NCI-H1092 (cell line): ENCODE data around the gene SUPV3L1.
"Not testable (repeated sequence)": the region's sequence is repeated elsewhere in the genome, so short reads cannot be mapped to it uniquely, and the experiment has no call there.

ENCODE experiments used
- DNase-seq: peaks from one replicate; lab custom pipeline; 2025; lab: John Stamatoyannopoulos, UW

Gene SUPV3L1

DNA sequence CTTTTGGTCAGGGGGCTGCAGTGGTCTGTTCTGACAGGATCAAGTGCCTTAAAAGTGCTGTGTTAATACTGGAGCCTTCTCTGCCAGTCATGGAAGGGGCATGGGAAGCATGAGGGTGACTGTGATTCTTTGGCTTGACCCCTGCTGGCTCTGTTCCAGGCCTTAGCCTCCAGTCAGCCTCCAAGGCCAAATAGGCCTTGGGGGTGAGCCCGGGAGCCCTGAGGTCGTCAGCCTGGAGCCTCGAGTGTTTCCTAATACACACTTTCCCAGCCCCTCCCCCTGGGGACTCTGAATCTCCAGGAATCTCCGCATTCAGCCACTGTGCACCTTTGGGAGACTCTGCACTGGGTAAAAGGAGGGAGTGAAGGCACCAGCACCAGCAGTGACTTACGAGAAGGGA lies 50.1 kb downstream of the SUPV3L1 start:
- DNase-seq: no peak

DNA sequence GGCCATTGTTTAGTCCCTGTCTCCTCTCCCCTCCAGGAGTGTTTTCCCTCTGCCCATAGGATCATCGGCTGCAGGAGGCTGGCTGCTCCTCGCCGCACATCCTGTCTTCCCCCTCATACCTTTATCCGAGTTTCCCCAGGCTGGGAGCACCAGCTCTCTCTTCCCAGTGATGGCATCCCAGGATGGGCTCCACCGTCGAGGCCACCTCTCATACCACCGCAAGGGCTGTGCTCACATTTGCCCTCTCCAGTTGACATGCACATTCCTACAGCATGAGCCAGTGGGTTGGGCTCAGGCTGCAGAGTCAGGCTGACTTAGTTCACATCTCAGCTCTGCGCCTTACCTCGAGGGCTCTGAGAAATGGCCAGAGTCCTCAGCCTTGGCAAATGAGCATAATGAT lies 52.2 kb downstream of the SUPV3L1 start:
- DNase-seq: no peak

DNA sequence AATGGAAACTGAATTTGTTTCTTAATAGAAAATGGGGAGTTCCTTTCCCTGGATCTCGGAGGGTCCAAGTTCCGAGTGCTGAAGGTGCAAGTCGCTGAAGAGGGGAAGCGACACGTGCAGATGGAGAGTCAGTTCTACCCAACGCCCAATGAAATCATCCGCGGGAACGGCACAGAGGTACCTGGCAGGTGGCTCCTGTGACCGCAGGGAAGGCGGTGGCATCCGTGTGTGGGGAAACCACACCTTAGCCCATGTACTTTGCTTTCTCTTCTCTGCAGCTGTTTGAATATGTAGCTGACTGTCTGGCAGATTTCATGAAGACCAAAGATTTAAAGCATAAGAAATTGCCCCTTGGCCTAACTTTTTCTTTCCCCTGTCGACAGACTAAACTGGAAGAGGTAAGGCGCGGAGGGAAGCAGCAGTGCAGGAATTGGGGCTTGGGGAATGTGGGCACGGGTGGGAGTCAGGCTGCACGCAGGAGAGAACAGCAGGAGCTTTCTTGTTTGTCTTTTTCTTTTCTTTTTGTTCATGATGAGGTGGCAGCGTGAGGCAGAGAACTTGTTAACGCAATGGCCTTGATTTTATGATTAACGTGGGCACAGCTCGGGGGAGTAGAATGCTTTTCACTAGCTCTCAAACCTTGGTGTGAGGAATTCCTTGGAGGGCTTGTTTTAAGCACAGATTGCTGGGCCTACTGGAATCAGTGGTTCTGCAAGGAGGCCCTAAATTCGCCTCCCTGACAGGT lies 52.9 kb downstream of the SUPV3L1 start:
- no peak for DNase-seq

DNA sequence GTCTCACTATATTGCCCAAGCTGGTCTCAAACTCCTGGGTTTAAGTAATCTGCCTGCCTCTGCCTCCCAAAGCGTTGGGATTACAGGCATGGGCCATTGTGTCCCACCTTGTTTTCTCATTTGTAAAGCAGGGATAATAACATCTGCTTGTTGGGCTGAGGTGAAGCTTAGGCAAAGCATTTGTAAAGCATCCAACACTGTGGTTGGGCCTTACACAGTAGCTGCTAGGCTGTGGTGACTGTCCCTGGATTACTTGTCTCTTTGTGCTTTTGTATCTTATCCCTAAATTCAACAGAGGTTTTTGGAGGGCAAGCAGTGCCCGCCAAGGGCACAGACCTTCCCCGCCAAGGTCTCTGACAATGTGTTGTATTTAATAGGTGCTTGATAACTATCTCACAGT lies 54.4 kb downstream of the SUPV3L1 start:
- no peak for DNase-seq

DNA sequence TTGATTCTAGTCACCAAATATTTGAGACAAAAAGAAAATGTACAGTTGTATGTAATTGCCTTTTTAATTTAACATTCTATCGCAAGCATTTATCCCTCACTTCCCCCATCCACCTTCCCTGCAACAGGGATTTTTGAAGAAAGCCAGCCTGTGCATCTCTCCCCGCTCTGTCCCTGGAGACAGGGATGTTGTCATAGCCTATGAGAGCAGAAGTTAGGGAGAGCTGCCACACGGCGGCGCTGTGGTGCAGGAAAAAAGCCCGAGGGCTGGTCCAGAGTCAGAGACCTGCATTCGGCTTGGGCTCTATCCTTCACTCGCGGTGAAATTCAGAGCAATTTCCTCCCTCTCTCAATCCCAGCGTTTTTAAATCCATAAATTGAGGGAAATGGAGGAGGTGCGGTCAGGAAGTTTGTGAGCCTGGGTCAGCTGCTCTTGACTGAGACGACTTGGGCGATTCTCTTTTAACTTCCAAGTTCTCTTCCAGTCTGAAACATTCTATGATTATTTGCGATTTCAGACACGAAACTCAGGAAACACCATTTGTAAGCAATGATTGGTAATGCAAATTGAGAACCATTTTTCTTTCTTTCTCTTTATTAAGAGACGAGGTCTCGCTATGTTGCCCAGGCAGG lies 57.6 kb downstream of the SUPV3L1 start:
- peak; percentile 63 for DNase-seq

DNA sequence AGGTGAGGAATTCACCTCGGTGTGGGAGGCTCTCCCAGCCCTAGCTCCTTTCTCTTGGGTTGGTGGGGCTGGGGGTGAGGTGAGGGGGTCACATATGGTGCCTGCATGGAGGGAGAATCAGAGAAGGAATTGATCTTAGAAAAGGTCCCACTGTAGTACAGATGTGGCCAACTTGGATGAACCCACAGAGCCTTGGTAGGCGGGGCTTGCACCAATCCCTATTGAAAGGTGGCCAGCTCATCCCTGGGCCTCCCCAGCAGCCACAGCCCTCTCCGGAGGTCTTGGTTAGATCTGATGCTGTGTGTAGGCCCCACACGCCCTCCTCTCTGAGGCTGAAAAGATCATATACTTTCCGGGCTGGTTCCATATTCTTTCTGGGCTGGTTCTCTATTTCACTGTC lies 59.1 kb downstream of the SUPV3L1 start:
- DNase-seq: no peak

DNA sequence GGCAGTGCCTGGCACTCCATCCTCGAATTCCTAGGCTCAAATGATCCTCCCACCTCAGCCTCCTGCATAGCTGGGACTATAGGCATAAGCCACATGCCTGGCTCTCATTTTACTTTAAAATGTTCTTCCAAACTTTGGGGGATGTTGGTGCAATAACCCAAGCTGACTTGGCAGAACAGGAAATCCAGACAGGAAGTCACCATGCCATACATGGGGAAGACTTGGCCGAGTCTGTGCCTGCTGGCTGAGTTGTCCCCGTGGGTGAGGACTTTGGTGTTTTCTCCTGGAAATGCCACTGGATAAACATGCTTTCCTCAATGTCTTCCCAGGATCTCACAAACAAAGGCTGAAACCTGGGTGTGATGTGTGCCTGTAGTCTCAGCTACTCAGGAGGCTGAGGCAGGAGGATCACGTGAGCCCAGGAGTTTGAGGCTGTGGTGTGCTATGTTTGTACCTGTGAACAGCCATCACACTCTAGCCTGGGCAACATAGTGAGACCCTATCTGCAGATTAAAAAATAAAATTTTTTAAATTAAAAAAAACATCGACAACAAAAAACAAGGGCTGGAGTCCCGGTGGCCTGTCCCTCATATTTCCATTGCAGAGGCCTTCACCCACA lies 59.9 kb downstream of the SUPV3L1 start:
- no peak for DNase-seq

DNA sequence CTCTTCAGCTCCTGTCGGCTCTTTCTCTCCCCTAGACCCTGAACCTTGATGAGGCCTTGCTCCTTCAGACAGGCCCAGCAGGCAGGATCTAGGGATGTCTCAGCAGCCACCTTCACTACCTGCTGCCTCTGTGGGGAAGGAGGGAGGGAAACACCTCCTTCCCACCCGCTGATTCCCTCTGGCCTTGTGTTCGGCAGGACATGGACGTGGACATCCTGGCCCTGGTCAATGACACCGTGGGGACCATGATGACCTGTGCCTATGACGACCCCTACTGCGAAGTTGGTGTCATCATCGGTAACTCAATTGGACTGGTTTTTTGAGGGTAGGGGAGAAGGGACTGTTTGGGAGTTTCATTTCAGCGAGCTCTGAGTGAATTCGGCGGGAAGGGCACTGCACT lies 60.4 kb downstream of the SUPV3L1 start:
- no peak for DNase-seq

DNA sequence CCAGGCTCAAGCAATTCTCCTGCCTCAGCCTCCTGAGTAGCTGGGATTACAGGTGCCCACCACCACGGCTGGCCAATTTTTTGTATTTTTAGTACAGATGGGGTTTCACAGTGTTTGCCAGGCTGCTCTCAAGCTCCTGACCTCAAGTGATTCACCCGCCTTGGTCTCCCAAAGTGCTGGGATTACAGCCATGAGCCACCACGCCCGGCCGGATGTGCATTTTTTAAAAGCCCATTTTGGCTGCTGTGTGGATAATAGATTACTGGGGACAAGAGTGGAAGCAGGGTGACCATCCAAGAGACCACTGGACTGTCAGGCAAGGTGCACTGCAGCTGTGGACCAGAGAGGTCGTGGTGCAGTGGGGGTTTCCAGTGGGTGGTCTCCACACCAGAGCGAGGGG lies 61.5 kb downstream of the SUPV3L1 start:
- DNase-seq: no peak

DNA sequence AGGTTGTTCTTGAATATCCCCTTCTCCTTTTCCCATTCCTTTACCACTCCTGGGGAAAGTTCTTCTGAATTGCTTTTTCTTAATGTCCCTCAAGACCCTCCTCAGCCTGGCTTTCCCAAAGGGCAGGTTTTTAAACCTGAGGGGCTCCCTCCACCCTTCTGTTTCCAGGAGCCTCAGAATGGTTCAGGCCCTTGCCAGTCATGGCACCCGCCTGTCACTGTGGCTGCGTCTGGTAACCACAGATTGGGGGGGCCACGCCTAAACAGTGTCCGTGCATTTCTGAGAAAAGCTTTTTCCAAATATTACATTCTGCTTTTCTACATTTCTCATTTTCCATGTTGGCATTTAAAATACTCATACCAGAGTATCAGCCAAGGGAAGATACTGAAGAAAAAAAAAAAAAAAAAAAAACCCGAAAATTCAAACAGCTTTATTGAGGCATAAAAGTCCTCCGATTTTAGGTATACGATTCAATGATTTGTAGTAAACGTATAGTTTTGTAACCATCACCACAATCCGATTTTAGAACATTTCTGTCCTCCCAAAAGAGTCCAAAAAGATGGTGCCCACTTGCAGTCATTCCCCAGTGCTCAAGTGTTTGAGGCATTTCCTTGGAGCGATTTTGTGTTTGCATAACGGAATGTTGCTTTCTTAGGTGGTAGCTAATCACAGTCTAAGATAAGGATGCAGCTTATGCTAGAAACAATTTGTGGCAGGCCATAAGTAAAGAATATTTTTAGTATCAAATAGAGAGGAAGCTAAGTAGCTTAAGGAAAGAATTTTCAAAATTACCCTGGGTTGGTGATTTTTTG lies 62.2 kb downstream of the SUPV3L1 start:
- no peak for DNase-seq

DNA sequence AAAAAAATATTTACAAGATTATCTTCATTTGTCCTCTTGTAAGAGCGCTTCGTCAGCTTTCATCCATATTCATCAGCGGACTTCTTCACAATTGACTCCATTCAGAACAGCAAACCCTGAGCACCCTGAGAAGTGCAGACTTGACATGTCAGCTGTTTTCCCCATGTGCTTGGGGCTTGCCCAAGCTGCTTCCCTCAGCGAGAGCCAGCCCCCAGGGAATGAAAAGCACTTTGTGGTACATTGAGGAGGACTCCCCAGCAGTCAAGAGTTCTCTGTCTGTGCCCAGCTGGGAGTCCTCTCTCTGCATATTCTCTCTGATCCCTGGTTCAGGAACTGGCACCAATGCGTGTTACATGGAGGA lies 62.8 kb downstream of the SUPV3L1 start:
- DNase-seq: no peak

DNA sequence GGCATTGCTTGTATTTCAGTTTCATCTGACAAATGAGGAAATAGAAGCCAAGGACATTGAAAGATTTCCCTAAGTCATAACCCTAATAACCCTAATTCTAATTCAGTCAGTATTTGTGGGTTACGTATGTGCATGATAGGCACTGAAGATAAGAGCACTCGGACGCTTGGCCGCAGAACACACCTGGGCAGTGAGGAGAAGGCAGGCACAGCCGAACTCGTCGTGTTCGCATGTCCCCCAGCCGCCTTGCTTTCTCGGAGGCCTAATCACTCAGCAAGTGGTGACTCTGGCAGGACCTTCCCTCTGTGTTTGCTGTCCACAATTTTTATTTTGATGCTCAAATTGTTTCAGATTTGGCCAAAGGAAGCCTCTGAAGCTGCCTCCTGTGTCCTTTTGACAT lies 63.8 kb downstream of the SUPV3L1 start:
- DNase-seq: no peak

DNA sequence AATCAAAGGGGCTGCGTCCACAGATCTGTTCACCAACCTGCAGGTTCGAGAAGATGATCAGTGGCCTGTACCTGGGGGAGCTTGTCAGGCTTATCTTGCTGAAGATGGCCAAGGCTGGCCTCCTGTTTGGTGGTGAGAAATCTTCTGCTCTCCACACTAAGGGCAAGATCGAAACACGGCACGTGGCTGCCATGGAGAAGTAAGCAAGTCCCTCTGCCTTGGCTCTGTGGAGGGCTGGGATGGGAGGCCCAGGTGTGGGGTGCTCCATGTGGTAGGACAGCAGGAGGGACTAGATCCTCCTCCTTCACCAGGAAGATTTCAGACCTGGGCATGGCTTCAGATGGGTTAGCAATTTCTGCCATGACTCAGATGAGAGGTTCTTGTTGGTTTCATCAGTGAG lies 66.0 kb downstream of the SUPV3L1 start:
- no peak for DNase-seq

DNA sequence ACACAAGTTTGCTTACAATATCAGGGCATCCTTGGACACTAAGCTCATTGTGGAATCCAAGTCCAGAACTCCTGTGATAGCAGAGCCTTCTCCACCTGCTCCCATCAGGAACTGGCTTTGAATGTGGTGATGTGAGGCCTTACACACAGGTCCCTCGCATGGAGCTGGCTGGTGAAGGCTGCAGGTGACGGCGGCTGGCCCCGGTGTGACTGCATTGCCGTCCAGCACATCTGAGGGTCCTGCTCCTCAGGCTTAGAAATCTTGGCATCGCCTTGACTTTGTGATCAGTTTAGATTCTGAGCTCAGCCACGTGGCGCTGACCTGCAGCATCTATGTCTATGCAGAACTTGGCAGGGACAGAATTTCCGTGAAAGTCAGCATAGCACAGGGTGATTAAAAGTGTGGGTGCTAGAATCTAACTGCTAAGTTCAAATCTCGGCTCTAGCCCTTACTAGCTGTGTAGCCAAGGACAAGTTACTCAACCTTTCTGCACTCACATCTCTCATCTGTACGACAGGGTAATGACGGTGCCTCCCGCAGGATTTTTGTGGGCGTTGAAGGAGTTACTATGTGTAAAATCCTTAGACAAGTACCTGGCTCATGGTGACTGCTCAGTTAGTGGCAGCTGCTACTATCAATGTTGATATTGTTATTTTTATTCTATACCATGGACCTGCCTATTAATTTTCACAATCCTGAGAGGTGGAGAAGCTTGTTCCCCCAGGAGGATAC lies 66.7 kb downstream of the SUPV3L1 start:
- no peak for DNase-seq

DNA sequence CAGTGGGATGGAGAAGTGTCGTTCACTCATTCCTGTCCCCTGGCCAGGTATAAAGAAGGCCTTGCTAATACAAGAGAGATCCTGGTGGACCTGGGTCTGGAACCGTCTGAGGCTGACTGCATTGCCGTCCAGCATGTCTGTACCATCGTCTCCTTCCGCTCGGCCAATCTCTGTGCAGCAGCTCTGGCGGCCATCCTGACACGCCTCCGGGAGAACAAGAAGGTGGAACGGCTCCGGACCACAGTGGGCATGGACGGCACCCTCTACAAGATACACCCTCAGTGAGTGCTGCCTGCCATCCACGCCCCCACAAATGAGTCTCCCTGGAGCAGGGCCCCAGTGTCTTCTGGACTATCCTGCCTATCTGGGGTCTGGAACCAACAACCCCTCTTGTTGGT lies 67.3 kb downstream of the SUPV3L1 start:
- DNase-seq: no peak

DNA sequence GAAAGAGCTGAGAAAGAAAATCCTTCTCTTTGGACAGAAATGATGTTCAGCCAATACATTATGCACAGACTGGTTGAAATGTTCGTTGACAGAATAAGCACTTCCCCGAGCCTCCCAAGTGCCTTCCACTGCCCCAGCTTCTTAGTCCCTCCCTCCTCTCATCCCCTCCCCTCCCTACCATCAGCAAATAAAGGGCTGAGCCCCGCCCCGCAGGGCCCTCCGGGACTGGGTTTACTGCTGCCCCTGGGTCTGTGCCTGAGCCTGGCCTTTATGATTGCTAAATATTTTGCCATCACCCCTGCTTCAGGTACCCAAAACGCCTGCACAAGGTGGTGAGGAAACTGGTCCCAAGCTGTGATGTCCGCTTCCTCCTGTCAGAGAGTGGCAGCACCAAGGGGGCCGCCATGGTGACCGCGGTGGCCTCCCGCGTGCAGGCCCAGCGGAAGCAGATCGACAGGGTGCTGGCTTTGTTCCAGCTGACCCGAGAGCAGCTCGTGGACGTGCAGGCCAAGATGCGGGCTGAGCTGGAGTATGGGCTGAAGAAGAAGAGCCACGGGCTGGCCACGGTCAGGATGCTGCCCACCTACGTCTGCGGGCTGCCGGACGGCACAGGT lies 68.2 kb downstream of the SUPV3L1 start:
- DNase-seq: no peak

DNA sequence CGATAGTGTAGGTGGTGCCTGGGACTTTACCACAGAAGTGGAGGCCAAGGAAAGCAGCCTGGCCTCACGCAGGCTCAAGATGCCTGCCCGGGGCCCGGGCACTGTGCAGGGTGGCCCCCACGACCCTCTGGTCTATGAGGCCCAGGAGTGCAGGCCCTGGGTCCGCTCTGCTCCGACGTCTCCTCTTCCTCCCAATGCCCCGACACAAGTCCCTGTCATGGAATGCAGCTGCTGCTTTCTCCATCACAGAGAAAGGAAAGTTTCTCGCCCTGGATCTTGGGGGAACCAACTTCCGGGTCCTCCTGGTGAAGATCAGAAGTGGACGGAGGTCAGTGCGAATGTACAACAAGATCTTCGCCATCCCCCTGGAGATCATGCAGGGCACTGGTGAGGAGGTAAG lies 70.0 kb downstream of the SUPV3L1 start:
- DNase-seq: no peak

DNA sequence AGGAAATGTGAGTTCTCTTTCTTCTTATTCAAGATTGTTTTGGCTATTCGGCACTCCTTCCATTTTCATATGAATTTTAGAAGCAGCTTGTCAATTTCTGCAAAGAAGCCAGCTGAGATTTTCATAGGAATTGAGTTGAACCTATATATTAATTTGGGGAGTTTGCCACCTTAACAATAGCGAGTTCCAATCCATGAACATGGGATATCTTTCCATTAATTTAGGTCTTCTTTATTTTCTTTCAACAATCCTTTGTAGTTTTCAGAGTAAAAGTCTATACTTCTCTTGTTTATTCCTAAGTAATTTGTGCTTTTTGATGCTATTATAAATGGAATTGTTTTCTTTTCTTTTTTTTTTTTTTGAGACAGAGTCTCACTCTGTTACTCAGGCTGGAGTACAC lies 71.4 kb downstream of the SUPV3L1 start:
- not testable (repeated sequence) for DNase-seq

DNA sequence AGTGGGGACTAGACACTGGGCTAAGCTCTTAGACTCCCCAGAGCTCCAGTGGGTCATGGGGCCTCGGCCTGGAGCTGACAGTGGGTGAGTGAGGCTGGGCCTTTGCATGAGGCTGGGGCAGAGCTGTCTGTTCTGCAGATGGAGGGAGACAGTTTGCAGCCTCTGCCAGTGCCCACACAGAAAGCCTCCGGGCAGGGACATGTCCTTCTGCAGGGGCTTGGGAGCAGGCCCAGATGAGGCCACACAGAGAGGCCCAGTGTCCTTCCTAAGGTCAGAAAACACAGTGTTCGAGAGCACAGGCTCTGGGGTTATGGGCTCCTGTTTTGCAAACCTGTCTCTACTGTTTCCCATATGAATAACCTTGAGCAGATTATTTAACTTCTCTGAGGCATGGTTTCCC lies 73.1 kb downstream of the SUPV3L1 start:
- no peak for DNase-seq

DNA sequence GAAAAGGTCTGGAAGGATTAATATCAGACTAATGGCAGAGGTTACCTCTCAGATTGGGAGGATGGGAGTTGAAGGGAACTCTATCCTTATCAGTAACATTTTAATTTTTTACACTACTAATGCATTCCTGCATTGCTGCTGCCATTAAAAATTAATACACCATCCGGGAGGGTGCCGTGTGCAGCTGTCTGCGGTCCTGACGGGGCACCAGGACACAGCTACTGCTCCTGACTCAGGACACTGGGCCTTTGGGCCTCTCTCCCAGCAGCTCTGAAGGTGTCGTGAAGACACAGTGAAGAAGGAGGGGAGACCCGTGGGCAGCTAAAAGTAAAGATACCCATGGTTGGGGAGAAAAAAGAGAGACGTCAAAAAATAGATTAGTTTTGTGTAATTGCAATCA lies 74.8 kb downstream of the SUPV3L1 start:
- DNase-seq: no peak
